HG03280 (cell line): ENCODE results near the gene CAMSAP2.
"Not testable (repeated sequence)": the region's sequence is repeated elsewhere in the genome, so short reads cannot be mapped to it uniquely, and the experiment has no call there.

Experiments used
- ATAC-seq: cut with Tn5 transposase; IDR thresholded peaks from one replicate; pipeline ENCODE4 v1.9.1; 2021; ENCODE audit warnings: mild to moderate bottlenecking, moderate library complexity; ENCODE audit not compliant: unreplicated experiment

The CAMSAP2 gene

GRCh38 chr1:200779326-200779725 is 40.6 kb downstream of the CAMSAP2 start:
- ATAC-seq = no peak

GRCh38 chr1:200780545-200781369 is 42.1 kb downstream of the CAMSAP2 start:
- no peak for ATAC-seq

- ATAC-seq = no peak
These were observed 45.2 kb downstream of the CAMSAP2 start for GRCh38 chr1:200783926-200784325.

- no peak for ATAC-seq
These were observed 45.9 kb downstream of the CAMSAP2 start for GRCh38 chr1:200784576-200784975.

GRCh38 chr1:200786788-200787187 is 48.1 kb downstream of the CAMSAP2 start:
- no peak for ATAC-seq

- no peak for ATAC-seq
These were observed 49.2 kb downstream of the CAMSAP2 start for GRCh38 chr1:200787896-200788387.

GRCh38 chr1:200791012-200791411 is 52.3 kb downstream of the CAMSAP2 start:
- ATAC-seq = not testable (repeated sequence)

- ATAC-seq = no peak
These were observed 55.0 kb downstream of the CAMSAP2 start for GRCh38 chr1:200793677-200794076.

GRCh38 chr1:200794506-200795065 is 55.9 kb downstream of the CAMSAP2 start:
- no peak for ATAC-seq

- ATAC-seq = no peak
These were observed 56.5 kb downstream of the CAMSAP2 start for GRCh38 chr1:200795156-200795555.

- no peak for ATAC-seq
These were observed 63.3 kb downstream of the CAMSAP2 start for GRCh38 chr1:200802042-200802441.

- peak; percentile 92 for ATAC-seq
These were observed 64.3 kb downstream of the CAMSAP2 start for GRCh38 chr1:200802865-200803512.

- no peak for ATAC-seq
These were observed 67.0 kb downstream of the CAMSAP2 start for GRCh38 chr1:200805719-200806118.

GRCh38 chr1:200808846-200809245 is 70.2 kb downstream of the CAMSAP2 start:
- ATAC-seq = no peak

GRCh38 chr1:200811704-200812103 is 73.0 kb downstream of the CAMSAP2 start:
- no peak for ATAC-seq

GRCh38 chr1:200816624-200817224 is 78.0 kb downstream of the CAMSAP2 start:
- not testable (repeated sequence) for ATAC-seq

- no peak for ATAC-seq
These were observed 79.6 kb downstream of the CAMSAP2 start for GRCh38 chr1:200818248-200818647.

- no peak for ATAC-seq
These were observed 81.0 kb downstream of the CAMSAP2 start for GRCh38 chr1:200819726-200820125.

- no peak for ATAC-seq
These were observed 92.4 kb downstream of the CAMSAP2 start for GRCh38 chr1:200831091-200831490.

GRCh38 chr1:200834383-200834782 is 95.7 kb downstream of the CAMSAP2 start:
- no peak for ATAC-seq

- no peak for ATAC-seq
These were observed 97.5 kb downstream of the CAMSAP2 start for GRCh38 chr1:200836213-200836612.
